GM10248 (cell line): Measurements from ENCODE around the gene SYCE1L.
"Not testable (repeated sequence)": the region's sequence is repeated elsewhere in the genome, so short reads cannot be mapped to it uniquely, and the experiment has no call there.

Experiments
- CTCF ChIA-PET: fragments of 300-600 bp; sonication (Branson Sonifier 250); formaldehyde crosslinking; extraction: SDS; loops from one replicate; lab custom pipeline; 2021; ENCODE audit warnings: antibody characterized with exemption; lab: Yijun Ruan, JAX
- POLR2A ChIA-PET: fragments of 350-650 bp; sonication (Branson Sonifier 250); formaldehyde crosslinking; extraction: SDS; loops from one replicate; lab custom pipeline; 2020; ENCODE audit warnings: antibody characterized with exemption; lab: Yijun Ruan, JAX
- DNase-seq: peaks from one replicate; pipeline ENCODE4 v3.0.0; 2012; ENCODE audit errors: extremely low spot score
- CTCF ChIP-seq: IDR thresholded peaks from 2 replicates; pipeline ENCODE4 v1.5.1; 2012; ENCODE audit warnings: mild to moderate bottlenecking, low read depth; ENCODE audit errors: extremely low read depth, missing control alignments, control extremely low read depth

SYCE1L gene

GRCh38 chr16:77169650-77170236, 29.5 kb upstream of the SYCE1L start:
- peak; percentile 41 for DNase-seq
- CTCF ChIA-PET: interaction anchor here (0.9 to 4.8 kb wide), 19 partner anchors 8 to 1980 kb away, joined by 3 to 37 read pairs (median 4); partner anchors contain the start of gene MON1B
- POLR2A ChIA-PET: no interaction called here
- TF ChIP-seq CTCF: peak; percentile 55

DNA sequence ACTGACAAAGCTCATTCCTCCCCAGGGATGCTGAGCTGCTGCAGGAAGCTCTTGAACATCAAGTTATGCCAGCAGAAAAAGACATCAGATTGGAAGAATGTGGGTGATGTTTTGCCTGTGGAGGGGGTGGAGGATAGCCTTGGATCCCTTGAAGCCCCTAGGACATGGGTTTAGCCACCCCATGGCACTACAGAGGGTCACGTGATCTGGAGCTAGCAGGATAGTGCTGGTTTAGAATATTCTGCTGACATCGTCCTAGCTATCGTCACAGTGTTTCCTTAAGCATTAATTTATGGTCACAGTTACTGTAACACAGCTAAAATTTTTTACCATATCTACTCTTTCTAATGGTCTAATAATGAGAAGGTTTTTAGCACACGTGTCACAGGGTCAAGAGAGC, 28.4 kb upstream of the SYCE1L start:
- ChIA-PET POLR2A (no interaction called here), CTCF (interaction anchor here (0.9 to 4.8 kb wide), 22 partner anchors 8 to 1399 kb away, joined by 3 to 37 read pairs (median 6); partner anchors contain the start of gene MON1B)
- no peak for DNase-seq
- TF ChIP-seq CTCF: no peak

GRCh38 chr16:77171745-77172635, 27.2 kb upstream of the SYCE1L start:
- peak; percentile 67 for TF ChIP-seq CTCF
- ChIA-PET POLR2A (no interaction called here), CTCF (interaction anchor here (0.8 to 4.8 kb wide), 19 partner anchors 10 to 1494 kb away, joined by 3 to 37 read pairs (median 6); partner anchors contain the start of genes CPHXL2 and MON1B)
- peak; percentile 52 for DNase-seq

DNA sequence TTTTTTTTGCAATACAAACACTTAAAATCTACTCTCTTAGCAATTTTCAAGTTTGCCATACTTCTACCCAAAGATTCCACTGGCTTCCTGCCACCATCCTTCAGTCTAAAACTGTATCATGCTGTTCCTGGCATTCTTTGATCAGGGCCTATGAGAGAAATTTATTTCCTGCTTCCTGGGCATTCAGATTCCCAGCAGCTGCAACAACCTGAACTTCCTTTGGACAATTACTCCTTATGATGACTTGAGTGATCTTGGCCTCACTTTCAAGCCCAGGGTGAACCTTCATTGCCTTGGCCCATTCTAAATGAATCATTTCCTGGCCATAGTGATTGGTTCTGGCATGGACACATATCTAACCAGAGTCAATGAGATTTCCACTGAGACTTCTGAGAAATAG, 26.3 kb upstream of the SYCE1L start:
- no peak for TF ChIP-seq CTCF
- DNase-seq: no peak
- POLR2A ChIA-PET: no interaction called here
- CTCF ChIA-PET: interaction anchor here (1.6 to 4.8 kb wide), 3 partner anchors 11 to 1386 kb away, joined by 4 to 37 read pairs (median 34); no protein-coding TSS in a partner anchor

DNA sequence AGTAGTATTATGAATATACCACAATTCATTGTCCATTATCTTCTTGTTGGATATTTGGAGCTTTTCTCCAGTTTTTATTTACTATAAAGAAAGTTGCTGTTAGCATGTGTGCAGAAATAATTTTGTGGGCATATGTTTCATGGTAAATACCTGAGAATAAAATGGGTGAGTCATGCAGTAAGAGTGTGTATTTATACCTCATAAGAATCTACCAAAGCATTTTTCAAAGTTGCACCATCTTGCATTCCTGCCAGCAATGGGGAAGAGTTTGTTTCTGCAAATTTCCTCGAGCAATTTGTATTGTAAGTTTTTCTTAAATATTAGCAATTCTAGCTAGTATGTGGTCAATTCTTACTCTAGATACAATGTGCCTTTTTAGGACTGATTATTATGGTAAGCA, 16.1 kb upstream of the SYCE1L start:
- POLR2A ChIA-PET: no interaction called here
- DNase-seq: no peak
- CTCF ChIA-PET: interaction anchor here (1.2 to 4.0 kb wide), 2 partner anchors 13 to 1384 kb away, joined by 3 to 27 read pairs; no protein-coding TSS in a partner anchor
- no peak for TF ChIP-seq CTCF

- DNase-seq, POLR2A ChIA-PET: not testable (repeated sequence)
- CTCF ChIA-PET: interaction anchor here (5.1 kb wide), 1 partner anchor 16 kb away, joined by 24 read pairs; no protein-coding TSS in a partner anchor
Observed at GRCh38 chr16:77186298-77186697, 12.9 kb upstream of the SYCE1L start.
